ENCODE data around the gene MAP4K3.

MAP4K3 gene

DNA sequence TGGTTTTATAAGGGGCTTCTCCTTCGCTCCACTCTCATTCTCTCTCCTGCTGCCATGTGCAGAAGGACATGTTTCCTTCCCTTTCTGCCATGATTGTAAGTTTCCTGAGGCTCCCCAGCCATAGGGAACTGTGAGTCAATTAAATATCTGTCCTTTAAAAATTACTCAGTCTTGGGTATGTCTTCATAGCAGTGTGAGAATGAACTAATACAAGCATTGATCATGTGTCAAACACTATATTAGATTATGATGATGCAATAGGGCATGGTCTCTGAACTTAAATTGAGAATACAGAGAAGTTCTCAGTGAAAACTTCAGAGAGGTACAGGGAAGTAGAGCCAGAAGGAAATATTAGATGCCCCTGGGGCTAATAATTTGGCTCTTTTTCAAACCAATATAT lies 5.9 kb upstream of the MAP4K3 start:
- DNase-seq, result no peak

GRCh38 chr2:39437522-39438296 lies 624 bp upstream of the MAP4K3 start:
- peak; percentile 64 to 82 (median 76) for DNase-seq

GRCh38 chr2:39435741-39436591 lies 1.1 kb downstream of the MAP4K3 start:
- peak in 1 of 3 experiments; percentile 69 for DNase-seq

DNA sequence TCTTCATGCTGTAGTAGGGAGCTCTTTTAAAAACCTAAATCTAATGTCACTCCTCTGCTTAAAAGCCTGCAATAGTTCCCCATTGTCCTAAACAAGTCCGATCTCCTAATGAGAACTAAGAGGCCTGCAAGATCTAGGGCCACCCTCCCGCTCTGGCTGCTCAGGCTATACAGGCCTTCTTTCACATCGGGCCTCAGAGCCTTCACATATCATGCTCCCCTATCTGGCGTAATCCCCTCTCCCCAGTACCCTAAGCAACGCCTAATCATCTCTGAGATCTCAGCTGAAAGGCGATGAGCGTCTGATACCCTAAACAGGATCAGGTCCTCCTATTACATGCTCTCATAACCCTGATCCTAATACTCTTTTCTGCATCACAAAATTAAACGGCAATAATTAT lies 1.9 kb downstream of the MAP4K3 start:
- DNase-seq, result peak in 1 of 3 experiments; percentile 35

DNA sequence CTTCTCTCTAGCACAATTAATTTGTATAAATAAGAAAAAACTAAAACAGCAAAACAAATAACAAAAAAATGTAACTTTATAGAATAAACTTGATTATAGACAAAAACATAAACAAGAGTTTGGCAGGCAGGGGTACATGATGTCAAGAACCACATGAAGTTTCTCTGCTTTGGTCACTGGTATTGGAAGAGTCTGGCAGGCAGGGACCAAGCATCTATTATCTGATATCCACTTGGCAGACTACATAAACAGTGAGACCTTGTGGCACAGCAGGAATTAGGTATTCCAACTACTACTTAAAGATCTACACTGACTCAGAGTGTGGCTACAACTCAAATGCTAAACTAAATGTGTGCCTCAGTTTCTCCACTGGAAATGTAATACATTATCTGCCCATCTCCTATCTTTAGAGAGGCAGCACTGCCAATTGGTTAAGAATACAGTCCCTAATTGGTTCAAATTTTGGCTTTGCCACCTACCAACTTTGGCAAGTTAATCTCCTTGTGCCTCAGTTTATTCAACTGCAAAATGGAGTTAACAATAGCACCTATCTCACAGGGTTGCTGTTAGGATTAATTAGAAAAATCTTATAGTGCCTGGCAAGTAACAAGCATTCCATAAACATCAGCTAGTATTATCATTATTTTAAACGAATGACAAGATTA lies 2.7 kb downstream of the MAP4K3 start:
- DNase-seq, result no peak

- DNase-seq, result no peak
Observed at GRCh38 chr2:39433586-39434195, 3.4 kb downstream of the MAP4K3 start.

- peak in 1 of 3 experiments; percentile 32 for DNase-seq
Observed at GRCh38 chr2:39432701-39433100, 4.4 kb downstream of the MAP4K3 start.

- DNase-seq, result no peak
Observed at GRCh38 chr2:39431592-39432316, 5.3 kb downstream of the MAP4K3 start.

DNA sequence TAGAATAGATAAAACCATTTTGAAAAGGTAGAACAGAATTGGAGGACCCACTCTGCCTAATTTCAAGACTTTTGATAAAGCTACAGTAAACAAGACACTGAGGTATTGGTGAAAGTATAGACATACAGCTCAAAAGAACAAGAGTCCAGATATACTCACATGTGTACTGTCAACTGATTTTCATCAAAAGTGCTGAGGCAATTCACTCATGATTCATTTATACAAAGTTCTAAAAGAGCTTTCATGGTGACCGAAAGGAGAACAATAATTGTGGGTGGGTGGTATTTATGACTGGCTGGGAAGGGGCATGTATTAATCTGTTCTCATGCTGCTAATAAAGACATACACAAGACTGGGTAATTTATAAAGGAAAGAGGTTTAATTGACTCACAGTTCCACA lies 7.3 kb downstream of the MAP4K3 start:
- DNase-seq, result no peak

GRCh38 chr2:39424951-39425350 lies 12.1 kb downstream of the MAP4K3 start:
- no peak for DNase-seq

- no peak for DNase-seq
Observed at GRCh38 chr2:39422700-39423099, 14.4 kb downstream of the MAP4K3 start.

DNA sequence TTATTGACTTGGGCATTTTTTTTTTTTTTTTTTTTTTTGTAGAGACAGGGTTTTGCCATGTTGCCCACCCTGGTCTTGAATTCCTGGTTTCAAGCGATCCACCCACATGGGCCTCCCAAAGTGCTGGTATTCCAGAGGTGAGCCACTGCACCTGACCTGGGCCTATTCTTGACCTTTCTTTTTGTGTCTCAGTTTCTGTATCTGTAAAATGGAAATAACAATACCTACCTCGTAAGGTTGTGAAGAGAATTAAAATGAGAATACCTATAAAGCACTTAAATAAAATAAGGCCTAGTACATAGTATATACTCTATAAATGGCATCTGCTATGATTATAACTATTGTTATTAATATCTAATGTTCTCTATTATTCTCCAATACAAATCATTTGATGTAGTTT lies 15.7 kb downstream of the MAP4K3 start:
- DNase-seq, result no peak

DNA sequence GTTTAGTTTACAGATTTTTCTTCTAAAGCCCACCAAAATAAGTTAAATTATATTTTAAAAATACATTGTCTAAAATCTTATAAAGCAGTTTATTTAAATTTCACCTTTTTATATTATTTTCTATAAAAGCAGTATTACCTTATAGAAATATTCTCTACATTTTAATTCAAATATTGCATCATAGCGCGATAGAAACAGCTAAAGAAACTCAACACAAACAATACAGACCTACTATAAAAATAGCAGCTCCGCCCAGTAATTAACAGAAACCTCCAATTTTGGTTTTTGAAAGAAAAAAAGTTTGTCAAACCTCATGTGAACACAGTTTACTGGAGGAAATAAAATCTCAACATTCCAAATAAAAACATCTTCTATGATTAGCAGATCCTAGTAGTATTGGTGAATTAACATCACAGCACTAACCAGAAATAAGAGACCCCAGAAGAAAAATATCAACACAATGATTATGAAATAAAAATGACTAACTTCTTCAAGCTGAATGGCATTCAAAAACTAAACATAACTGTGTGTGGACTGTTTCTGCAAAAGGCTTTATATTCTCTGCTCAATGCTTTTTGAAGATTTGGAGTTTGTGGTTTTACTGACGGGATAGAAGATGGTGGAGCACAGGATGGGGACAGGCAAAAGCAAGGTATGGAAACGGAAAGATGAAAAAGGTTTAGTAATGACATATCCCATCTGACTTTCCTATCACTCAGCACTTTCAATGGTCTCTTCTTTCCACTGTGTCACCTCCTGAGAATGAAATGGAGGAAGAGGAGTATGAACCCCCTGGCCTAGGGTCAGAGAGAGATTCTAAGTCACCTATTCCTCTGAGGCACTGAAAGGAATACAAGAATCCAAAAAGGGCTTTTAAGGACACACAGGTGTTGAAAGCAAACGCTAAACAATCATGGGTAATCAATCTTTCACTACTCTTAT lies 17.5 kb downstream of the MAP4K3 start:
- DNase-seq, result no peak

GRCh38 chr2:39418491-39418890 lies 18.6 kb downstream of the MAP4K3 start:
- no peak for DNase-seq

DNA sequence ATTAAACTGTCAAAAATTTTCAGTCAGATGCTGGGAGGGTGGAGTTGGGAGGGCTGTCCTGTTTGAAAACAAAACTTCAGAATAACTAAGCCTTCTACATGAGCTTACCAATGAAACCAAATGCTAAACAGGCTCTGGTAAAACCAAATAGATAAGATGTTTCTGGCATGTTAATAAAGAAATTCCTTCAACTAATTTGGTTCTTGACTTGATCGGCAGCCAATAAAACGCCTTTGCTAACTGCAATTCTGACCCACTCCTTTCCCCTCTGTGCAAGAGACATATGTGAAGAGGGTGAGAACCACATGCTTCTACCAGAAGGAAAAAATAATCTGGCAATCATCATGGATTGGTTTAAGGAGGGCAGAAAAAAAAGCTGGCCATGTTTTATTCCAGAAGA lies 20.9 kb downstream of the MAP4K3 start:
- DNase-seq, result no peak

- no peak for DNase-seq
Observed at GRCh38 chr2:39413063-39413737, 23.9 kb downstream of the MAP4K3 start.

DNA sequence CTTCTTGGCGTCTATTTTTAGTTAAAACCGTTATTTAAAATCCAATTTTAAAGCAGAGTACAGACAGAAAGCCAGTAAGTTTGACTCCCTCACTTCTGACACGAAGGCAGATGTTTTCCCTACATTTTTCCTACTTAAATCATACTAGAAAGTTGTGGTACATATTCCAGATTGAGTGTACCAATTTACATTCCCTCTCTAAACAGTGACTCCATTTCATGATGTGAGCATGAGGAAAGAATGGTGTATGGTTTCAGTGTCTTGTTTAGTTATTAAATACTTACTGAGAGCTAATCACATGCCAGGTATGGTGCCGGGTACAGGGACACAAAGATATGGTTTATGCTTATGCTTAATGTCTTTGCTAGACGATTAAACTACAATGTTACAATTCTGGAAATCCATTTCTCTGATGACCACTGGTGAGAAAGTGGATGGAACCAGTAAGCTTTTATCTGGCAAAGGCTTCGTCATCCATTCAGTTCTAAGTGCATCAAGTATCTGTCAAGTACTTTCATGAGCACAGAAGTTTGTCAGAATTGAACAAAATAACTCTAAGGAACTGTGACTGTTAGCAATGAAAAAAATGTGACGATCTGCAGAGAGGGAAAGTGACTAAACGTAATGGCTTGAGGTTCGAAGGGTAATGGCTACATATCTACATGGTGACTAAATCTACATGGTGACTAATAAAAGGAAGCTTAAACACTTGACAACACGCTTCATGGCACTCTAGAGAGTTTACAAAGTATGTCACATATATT lies 25.7 kb downstream of the MAP4K3 start:
- peak in 1 of 3 experiments; percentile 33 for DNase-seq

- no peak for DNase-seq
Observed at GRCh38 chr2:39409697-39410389, 27.2 kb downstream of the MAP4K3 start.

Data from NCI-H1417 (cell line).